Activated CD8-positive, alpha-beta memory T cell treated with anti-CD3 and anti-CD28 coated beads, Interleukin-2, amount 50 U/mL, for 1 hour (primary cell): ENCODE measurements around the gene TP63.
"Not testable (repeated sequence)": the region's sequence is repeated elsewhere in the genome, so short reads cannot be mapped to it uniquely, and the experiment has no call there.

ENCODE experiments used
- DNase-seq: peaks from one replicate; pipeline ENCODE4 v3.0.0-alpha.2; 2020; ENCODE audit errors: extremely low read depth

TP63 gene

GRCh38 chr3:189625572-189625971 is 5.6 kb upstream of the TP63 start:
- DNase-seq, result no peak

GRCh38 chr3:189626286-189626685 is 4.9 kb upstream of the TP63 start:
- DNase-seq, result no peak

GRCh38 chr3:189629803-189630455 is 1.3 kb upstream of the TP63 start:
- no peak for DNase-seq

GRCh38 chr3:189630767-189631372 is 319 bp upstream of the TP63 start:
- no peak for DNase-seq

GRCh38 chr3:189631409-189631808 is 220 bp downstream of the TP63 start:
- DNase-seq, result no peak

GRCh38 chr3:189632242-189632641 is 1.1 kb downstream of the TP63 start:
- DNase-seq, result no peak

- no peak for DNase-seq
Observed at GRCh38 chr3:189635339-189635738, 4.2 kb downstream of the TP63 start.

GRCh38 chr3:189636048-189636447 is 4.9 kb downstream of the TP63 start:
- no peak for DNase-seq

- DNase-seq, result no peak
Observed at GRCh38 chr3:189637750-189638149, 6.6 kb downstream of the TP63 start.

GRCh38 chr3:189638276-189639031 is 7.3 kb downstream of the TP63 start:
- DNase-seq, result no peak

GRCh38 chr3:189641776-189642175 is 10.6 kb downstream of the TP63 start:
- no peak for DNase-seq

- no peak for DNase-seq
Observed at GRCh38 chr3:189646853-189647542, 15.8 kb downstream of the TP63 start.

GRCh38 chr3:189652042-189652441 is 20.9 kb downstream of the TP63 start:
- DNase-seq, result no peak

- no peak for DNase-seq
Observed at GRCh38 chr3:189655617-189656016, 24.4 kb downstream of the TP63 start.

- DNase-seq, result no peak
Observed at GRCh38 chr3:189659571-189659970, 28.4 kb downstream of the TP63 start.

- DNase-seq, result no peak
Observed at GRCh38 chr3:189664311-189664710, 33.1 kb downstream of the TP63 start.

- DNase-seq, result not testable (repeated sequence)
Observed at GRCh38 chr3:189672346-189672745, 41.2 kb downstream of the TP63 start.

GRCh38 chr3:189673535-189673934 is 42.3 kb downstream of the TP63 start:
- DNase-seq, result no peak

GRCh38 chr3:189674249-189674913 is 43.2 kb downstream of the TP63 start:
- DNase-seq, result no peak

- no peak for DNase-seq
Observed at GRCh38 chr3:189677667-189678066, 46.5 kb downstream of the TP63 start.

- DNase-seq, result no peak
Observed at GRCh38 chr3:189680723-189681122, 49.5 kb downstream of the TP63 start.
